HEK293 (cell line): ENCODE measurements around the gene CD44.

Source experiments
- CTCF ChIA-PET: fragments of 350-600 bp; formaldehyde crosslinking; extraction: SDS; loops from one replicate; lab custom pipeline; 2021; ENCODE audit warnings: antibody characterized with exemption; lab: Yijun Ruan, JAX
- POLR2A ChIA-PET: fragments of 300-600 bp; formaldehyde crosslinking; extraction: SDS; loops from one replicate; lab custom pipeline; 2020; ENCODE audit warnings: antibody characterized with exemption, inconsistent platforms; lab: Yijun Ruan, JAX
- H3K27ac ChIP-seq: fragments of 200-500 bp; sonication (Bioruptor generic); 2 replicates; pipeline ENCODE4 v1.5.1; 2014; ENCODE audit warnings: low read depth, low read length, control low read depth, inconsistent platforms; ENCODE audit errors: extremely low read depth
- H3K36me3 ChIP-seq, 2 experiments: fragments of 200-500 bp in 1 of 2; sonication (Bioruptor generic) in 1 of 2; 1 replicate in 1 of 2; 2 replicates in 1 of 2; pipeline ENCODE4 v1.5.1; 2014 to 2017; ENCODE audit warnings: inconsistent platforms in 2 of 2, low read length in 2 of 2; ENCODE audit not compliant: control insufficient read depth in 2 of 2, insufficient read depth in 1 of 2
- H3K4me1 ChIP-seq: fragments of 200-500 bp; sonication (Bioruptor generic); 2 replicates; pipeline ENCODE4 v1.5.1; 2014; ENCODE audit warnings: mild to moderate bottlenecking, low read length, inconsistent platforms; ENCODE audit not compliant: control insufficient read depth, insufficient read depth
- H3K4me3 ChIP-seq: 2 replicates; pipeline ENCODE4 v1.5.1; 2011; ENCODE audit warnings: low read depth, mild to moderate bottlenecking, control low read depth, low read length, moderate library complexity
- H3K9me3 ChIP-seq: fragments of 200-500 bp; sonication (Bioruptor generic); 2 replicates; pipeline ENCODE4 v1.5.1; 2014; ENCODE audit warnings: low read depth, low read length, inconsistent platforms; ENCODE audit not compliant: control insufficient read depth, insufficient read depth
- ATF2 ChIP-seq: fragments of 450-650 bp; formaldehyde crosslinking; IDR thresholded peaks from 2 replicates; pipeline ENCODE4 v1.5.1; 2016; ENCODE audit warnings: missing biosample characterization, missing genetic modification characterization, low read depth
- GLI2 ChIP-seq: fragments of 450-650 bp; formaldehyde crosslinking; IDR thresholded peaks from 2 replicates; pipeline ENCODE4; 2017; ENCODE audit warnings: missing biosample characterization, missing genetic modification characterization, low read depth, borderline replicate concordance
- GLIS1 ChIP-seq: fragments of 450-650 bp; formaldehyde crosslinking; IDR thresholded peaks from 2 replicates; pipeline ENCODE4 v1.5.1; 2016; ENCODE audit warnings: missing biosample characterization, missing genetic modification characterization
- KLF8 ChIP-seq: fragments of 450-650 bp; formaldehyde crosslinking; IDR thresholded peaks from 2 replicates; pipeline ENCODE4 v1.5.1; 2016; ENCODE audit warnings: missing biosample characterization, missing genetic modification characterization
- MEIS1 ChIP-seq: sonication (generic); formaldehyde crosslinking; IDR thresholded peaks from 2 replicates; pipeline ENCODE4 v1.8.1; 2022; ENCODE audit warnings: missing genetic modification reagents, mild to moderate bottlenecking, borderline replicate concordance
- SALL2 ChIP-seq: fragments of 450-650 bp; formaldehyde crosslinking; IDR thresholded peaks from 2 replicates; pipeline ENCODE4 v1.5.0; 2017; ENCODE audit warnings: missing biosample characterization, mild to moderate bottlenecking, missing genetic modification characterization, borderline replicate concordance
- ZBTB17 ChIP-seq: fragments of 450-650 bp; formaldehyde crosslinking; IDR thresholded peaks from 2 replicates; pipeline ENCODE4 v1.5.1; 2016; ENCODE audit warnings: missing biosample characterization, missing genetic modification characterization
- ZBTB49 ChIP-seq: fragments of 450-650 bp; formaldehyde crosslinking; IDR thresholded peaks from 2 replicates; pipeline ENCODE4 v1.5.1; 2016; ENCODE audit warnings: missing biosample characterization, missing genetic modification characterization, low read depth
- ZFP37 ChIP-seq: fragments of 450-650 bp; formaldehyde crosslinking; IDR thresholded peaks from 2 replicates; pipeline ENCODE4 v1.5.1; 2016; ENCODE audit warnings: missing biosample characterization, missing genetic modification characterization
- ZNF112 ChIP-seq: fragments of 450-650 bp; formaldehyde crosslinking; IDR thresholded peaks from 2 replicates; pipeline ENCODE4 v1.5.0; 2017; ENCODE audit warnings: missing biosample characterization, missing genetic modification characterization
- ZNF140 ChIP-seq: fragments of 450-650 bp; formaldehyde crosslinking; IDR thresholded peaks from 2 replicates; pipeline ENCODE4 v1.5.1; 2016; ENCODE audit warnings: missing biosample characterization, missing genetic modification characterization
- ZNF157 ChIP-seq: fragments of 450-650 bp; formaldehyde crosslinking; IDR thresholded peaks from 2 replicates; pipeline ENCODE4 v1.5.1; 2016; ENCODE audit warnings: missing biosample characterization, missing genetic modification characterization
- ZNF16 ChIP-seq: fragments of 450-650 bp; formaldehyde crosslinking; IDR thresholded peaks from 2 replicates; pipeline ENCODE4 v1.5.1; 2016; ENCODE audit warnings: low read depth, missing biosample characterization, missing genetic modification characterization
- ZNF175 ChIP-seq: fragments of 450-650 bp; formaldehyde crosslinking; IDR thresholded peaks from 2 replicates; pipeline ENCODE4 v1.5.1; 2016; ENCODE audit warnings: missing biosample characterization, missing genetic modification characterization
- ZNF211 ChIP-seq: fragments of 450-650 bp; formaldehyde crosslinking; IDR thresholded peaks from 2 replicates; pipeline ENCODE4 v1.5.1; 2016; ENCODE audit warnings: low read depth, missing biosample characterization, missing genetic modification characterization
- ZNF223 ChIP-seq: fragments of 450-650 bp; formaldehyde crosslinking; IDR thresholded peaks from 2 replicates; pipeline ENCODE4 v1.5.1; 2016; ENCODE audit warnings: missing biosample characterization, missing genetic modification characterization
- ZNF274 ChIP-seq, 2 experiments: fragments of 200-500 bp in 1 of 2; fragments of 450-650 bp in 1 of 2; sonication (Bioruptor generic) in 1 of 2; formaldehyde crosslinking in 1 of 2; IDR thresholded peaks; 2 replicates each; pipeline versions ENCODE4 v1.5.1 to v1.6.1; 2014 to 2016; ENCODE audit warnings: borderline replicate concordance in 1 of 2, inconsistent platforms in 1 of 2, low read length in 1 of 2, missing biosample characterization in 1 of 2, missing genetic modification characterization in 1 of 2
- ZNF292 ChIP-seq: fragments of 450-650 bp; formaldehyde crosslinking; IDR thresholded peaks from 2 replicates; pipeline ENCODE4 v1.5.1; 2016; ENCODE audit warnings: low read depth, missing biosample characterization, missing genetic modification characterization, borderline replicate concordance
- ZNF350 ChIP-seq: fragments of 450-650 bp; formaldehyde crosslinking; IDR thresholded peaks from 2 replicates; pipeline ENCODE4 v1.5.0; 2017; ENCODE audit warnings: missing biosample characterization, mild to moderate bottlenecking, missing genetic modification characterization
- ZNF366 ChIP-seq: fragments of 450-650 bp; formaldehyde crosslinking; conservative IDR thresholded peaks from 2 replicates; pipeline ENCODE4 v1.5.1; 2016; ENCODE audit warnings: missing biosample characterization, missing genetic modification characterization
- ZNF394 ChIP-seq: fragments of 450-650 bp; formaldehyde crosslinking; IDR thresholded peaks from 2 replicates; pipeline ENCODE4 v1.5.1; 2016; ENCODE audit warnings: missing biosample characterization, missing genetic modification characterization, mild to moderate bottlenecking, moderate library complexity, borderline replicate concordance
- ZNF501 ChIP-seq: fragments of 450-650 bp; formaldehyde crosslinking; IDR thresholded peaks from 2 replicates; pipeline ENCODE4 v1.5.1; 2016; ENCODE audit warnings: missing biosample characterization, missing genetic modification characterization
- ZNF560 ChIP-seq: fragments of 450-650 bp; formaldehyde crosslinking; IDR thresholded peaks from 2 replicates; pipeline ENCODE4 v1.5.1; 2017; ENCODE audit warnings: missing biosample characterization, missing genetic modification characterization, borderline replicate concordance
- ZNF596 ChIP-seq: fragments of 450-650 bp; IDR thresholded peaks from 2 replicates; pipeline ENCODE4 v1.5.0; 2018; ENCODE audit warnings: missing biosample characterization, mild to moderate bottlenecking, missing genetic modification characterization, moderate library complexity
- ZNF747 ChIP-seq: fragments of 450-650 bp; formaldehyde crosslinking; IDR thresholded peaks from 2 replicates; pipeline ENCODE4 v1.5.1; 2016; ENCODE audit warnings: missing biosample characterization, missing genetic modification characterization
- ZNF830 ChIP-seq: fragments of 450-650 bp; IDR thresholded peaks from 2 replicates; pipeline ENCODE4 v1.5.0; 2018; ENCODE audit warnings: missing biosample characterization, missing genetic modification characterization, low read depth, mild to moderate bottlenecking, moderate library complexity
- TF ChIP-seq, protein P1 (sequence below): fragments of 450-650 bp; formaldehyde crosslinking; IDR thresholded peaks from 2 replicates; pipeline ENCODE4 v1.5.1; 2016; ENCODE audit warnings: missing biosample characterization, missing genetic modification characterization

Gene CD44

DNA sequence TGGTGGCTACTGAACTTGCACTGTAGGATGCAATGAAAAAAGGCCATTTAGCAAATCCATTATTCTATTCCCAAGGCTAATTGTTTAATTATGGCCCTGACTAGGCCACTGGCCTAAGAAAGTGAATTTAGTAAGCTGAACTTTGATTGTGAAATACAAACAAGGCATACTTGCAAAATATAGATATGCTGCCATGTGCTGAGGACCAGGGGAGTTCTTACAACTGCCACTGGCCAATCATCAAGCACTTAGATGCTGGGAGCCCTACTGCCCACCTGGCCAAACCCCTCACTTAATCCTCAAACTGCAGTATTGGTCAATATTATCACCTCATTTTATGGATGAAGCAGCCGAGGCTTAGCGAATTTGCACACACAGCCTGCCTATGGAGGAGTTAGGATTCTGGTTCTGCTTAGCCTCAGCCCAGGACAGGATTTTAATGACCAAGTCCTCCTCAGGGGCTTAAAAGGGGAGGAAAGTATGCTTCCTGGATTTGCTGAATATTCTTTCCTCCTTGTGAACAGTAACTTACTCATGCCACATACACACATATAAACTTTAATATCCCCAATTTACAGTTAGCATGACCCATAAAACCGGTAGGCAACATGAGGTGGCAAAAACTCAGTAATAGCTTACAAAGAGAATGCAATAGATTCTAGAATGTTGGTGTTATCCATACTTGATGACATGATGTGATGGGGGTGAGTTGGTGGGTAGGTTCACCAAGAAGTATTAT, 39.3 kb downstream of the CD44 start:
- ChIA-PET CTCF (interaction anchor here (0.6 kb wide), 1 partner anchor 120 kb away, joined by 3 read pairs; no protein-coding TSS in a partner anchor), POLR2A (no interaction called here)
- no peaks in the 10 kb centered on the region for H3K4me1 ChIP-seq
- H3K4me3 ChIP-seq = no peak overlapping the region
- no peaks in the 10 kb centered on the region for H3K9me3 ChIP-seq
- no peak overlapping the region for H3K27ac ChIP-seq
- TF ChIP-seq ZBTB17 (tag by site-specific recombination) (no peak), ZNF223 (tag by site-specific recombination) (no peak), ZNF16 (tag by site-specific recombination) (no peak), ZNF140 (no peak), ZNF112 (tag by site-specific recombination) (no peak), MEIS1 (no peak), ZNF274 (IDR thresholded peaks at IDR 0.05; ENCODE audit: low read length) (no peak), ZNF274 (tag by site-specific recombination; IDR thresholded peaks at IDR 0.05; ENCODE audit: borderline replicate concordance) (no peak), ZNF747 (tag by site-specific recombination) (no peak)
- H3K36me3 ChIP-seq = no peaks in the 10 kb centered on the region

DNA sequence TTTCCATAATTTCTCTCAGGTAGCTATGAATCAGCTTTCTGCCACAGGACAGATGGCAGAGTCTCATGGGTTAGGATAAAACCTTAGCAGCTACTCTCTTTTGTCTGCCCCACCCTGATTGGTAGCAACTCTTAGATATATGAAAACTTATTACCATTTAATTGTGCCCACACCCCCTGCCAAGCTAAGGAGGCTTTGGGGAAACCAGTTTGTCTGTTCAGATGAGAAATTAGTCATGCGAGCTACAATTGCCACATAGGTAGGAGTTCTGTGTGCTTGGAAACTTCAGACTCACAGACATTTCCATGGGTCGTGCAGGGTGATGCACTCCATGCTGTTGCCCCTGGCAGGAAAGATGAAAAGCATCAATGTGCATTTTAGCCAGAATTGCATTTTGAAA, 39.9 kb downstream of the CD44 start:
- ChIA-PET CTCF (interaction anchor here (0.6 to 1.2 kb wide), 3 partner anchors 179 to 745 kb away, joined by 3 to 4 read pairs (median 3); no protein-coding TSS in a partner anchor), POLR2A (no interaction called here)
- Histone ChIP-seq H3K4me3 (no peak overlapping the region), H3K4me1 (no peaks in the 10 kb centered on the region)
- TF ChIP-seq, protein P1, sequence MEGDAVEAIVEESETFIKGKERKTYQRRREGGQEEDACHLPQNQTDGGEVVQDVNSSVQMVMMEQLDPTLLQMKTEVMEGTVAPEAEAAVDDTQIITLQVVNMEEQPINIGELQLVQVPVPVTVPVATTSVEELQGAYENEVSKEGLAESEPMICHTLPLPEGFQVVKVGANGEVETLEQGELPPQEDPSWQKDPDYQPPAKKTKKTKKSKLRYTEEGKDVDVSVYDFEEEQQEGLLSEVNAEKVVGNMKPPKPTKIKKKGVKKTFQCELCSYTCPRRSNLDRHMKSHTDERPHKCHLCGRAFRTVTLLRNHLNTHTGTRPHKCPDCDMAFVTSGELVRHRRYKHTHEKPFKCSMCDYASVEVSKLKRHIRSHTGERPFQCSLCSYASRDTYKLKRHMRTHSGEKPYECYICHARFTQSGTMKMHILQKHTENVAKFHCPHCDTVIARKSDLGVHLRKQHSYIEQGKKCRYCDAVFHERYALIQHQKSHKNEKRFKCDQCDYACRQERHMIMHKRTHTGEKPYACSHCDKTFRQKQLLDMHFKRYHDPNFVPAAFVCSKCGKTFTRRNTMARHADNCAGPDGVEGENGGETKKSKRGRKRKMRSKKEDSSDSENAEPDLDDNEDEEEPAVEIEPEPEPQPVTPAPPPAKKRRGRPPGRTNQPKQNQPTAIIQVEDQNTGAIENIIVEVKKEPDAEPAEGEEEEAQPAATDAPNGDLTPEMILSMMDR (tag by site-specific recombination) = no peak
- no peak for TF ChIP-seq ZNF175 (tag by site-specific recombination)
- no peak for TF ChIP-seq GLI2 (tag by site-specific recombination)
- no peak for TF ChIP-seq ZNF560
- TF ChIP-seq ZNF157 (tag by site-specific recombination) = no peak
- TF ChIP-seq ZBTB49 (tag by site-specific recombination) = no peak
- no peak for TF ChIP-seq ZNF394 (tag by site-specific recombination)
- TF ChIP-seq ZNF366 (tag by site-specific recombination) = no peak
- TF ChIP-seq ZNF501 (tag by site-specific recombination) = no peak
- no peak for TF ChIP-seq KLF8 (tag by site-specific recombination)
- TF ChIP-seq ATF2 (tag by site-specific recombination) = no peak
- TF ChIP-seq ZNF350 (tag by site-specific recombination) = no peak
- no peak for TF ChIP-seq ZNF292
- no peak for TF ChIP-seq ZNF596 (tag by site-specific recombination)
- no peak for TF ChIP-seq ZNF211 (tag by site-specific recombination)
- no peak for TF ChIP-seq ZNF830 (tag by site-specific recombination)
- no peak for TF ChIP-seq SALL2
- no peak for TF ChIP-seq GLIS1 (tag by site-specific recombination)
- TF ChIP-seq ZFP37 (tag by site-specific recombination) = no peak
- TF ChIP-seq, all 188 proteins: peak for 0
- no peaks in the 10 kb centered on the region for H3K36me3 ChIP-seq
- H3K9me3 ChIP-seq = no peaks in the 10 kb centered on the region
- H3K27ac ChIP-seq = no peak overlapping the region
